ENCODE measurements around the gene NDUFB8.

DNA sequence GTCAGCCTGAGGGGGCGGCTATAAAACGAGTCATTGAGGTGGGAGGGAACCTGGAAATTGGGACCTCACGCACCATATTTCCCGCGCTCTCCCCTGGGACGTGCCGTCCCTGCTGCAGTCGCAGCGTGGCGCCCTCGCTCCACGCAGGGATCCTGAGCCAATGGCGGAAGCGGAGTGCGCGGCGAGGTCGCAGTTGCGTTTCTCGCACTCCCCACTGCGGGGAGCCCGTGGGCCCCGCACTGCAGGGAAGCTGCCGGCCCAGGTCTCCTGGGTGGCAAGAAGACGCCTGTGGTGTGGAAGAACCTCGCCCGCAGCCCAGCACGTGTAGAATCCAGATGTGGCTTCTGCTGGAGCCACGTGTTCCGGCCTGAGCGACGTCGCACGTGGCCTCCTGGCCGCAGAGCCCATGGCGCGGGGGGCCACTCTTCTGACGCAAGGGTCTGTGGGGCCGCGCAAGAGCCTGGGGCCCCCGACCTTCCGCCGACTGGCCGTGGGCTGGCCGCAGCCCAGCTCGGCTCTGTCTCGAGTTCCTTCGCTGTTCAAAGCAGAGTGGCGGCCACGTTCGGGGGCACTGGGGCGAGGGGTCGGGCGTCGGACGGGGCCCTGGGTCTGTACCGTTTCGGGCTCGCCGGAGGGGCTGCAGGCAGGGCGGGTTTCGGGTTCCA is 32.5 kb upstream of the NDUFB8 start:
- peak; percentile 58 to 77 (median 73) for TF ChIP-seq CTCF (IDR thresholded peaks at IDR 0.05)
- TF ChIP-seq EP300 (IDR thresholded peaks at IDR 0.05) = peak in 1 of 2 donors; percentile 31
- no peak for TF ChIP-seq POLR2A (IDR thresholded peaks at IDR 0.05)

Measured in tibial nerve (tissue), 4 donors.